Activated CD8-positive, alpha-beta memory T cell treated with anti-CD3 and anti-CD28 coated beads for 48 hours (primary cell): Measurements from ENCODE around the gene GATA2.
A peak's percentile ranks its signal among the peaks of the same experiment; 100 is the strongest.

Source experiments
- DNase-seq, 3 experiments: peaks; one replicate each; pipeline ENCODE4 v3.0.0-alpha.2; 2020; ENCODE audit warnings: low read depth in 2 of 3, low spot score in 2 of 3

GATA2 gene

GRCh38 chr3:128458746-128459460 is 34.1 kb downstream of the GATA2 start:
- DNase-seq, result no peak

- no peak for DNase-seq
These were observed 35.1 kb downstream of the GATA2 start for GRCh38 chr3:128457937-128458336.

- DNase-seq, result no peak
These were observed 36.0 kb downstream of the GATA2 start for GRCh38 chr3:128456776-128457715.

- DNase-seq, result no peak
These were observed 36.9 kb downstream of the GATA2 start for GRCh38 chr3:128455786-128456748.

- no peak for DNase-seq
These were observed 37.9 kb downstream of the GATA2 start for GRCh38 chr3:128455116-128455515.

GRCh38 chr3:128454310-128454618 is 38.7 kb downstream of the GATA2 start:
- DNase-seq, result no peak

- no peak for DNase-seq
These were observed 39.3 kb downstream of the GATA2 start for GRCh38 chr3:128453501-128454309.

- DNase-seq, result no peak
These were observed 40.2 kb downstream of the GATA2 start for GRCh38 chr3:128452678-128453275.

- no peak for DNase-seq
These were observed 40.9 kb downstream of the GATA2 start for GRCh38 chr3:128452120-128452519.

GRCh38 chr3:128449111-128449638 is 43.8 kb downstream of the GATA2 start:
- DNase-seq, result no peak

GRCh38 chr3:128448491-128448890 is 44.5 kb downstream of the GATA2 start:
- no peak for DNase-seq

- DNase-seq, result peak; percentile 13 to 33 (median 23)
These were observed 45.4 kb downstream of the GATA2 start for GRCh38 chr3:128447561-128448013.

GRCh38 chr3:128446821-128447220 is 46.2 kb downstream of the GATA2 start:
- no peak for DNase-seq

- DNase-seq, result no peak
These were observed 47.6 kb downstream of the GATA2 start for GRCh38 chr3:128445357-128445756.

GRCh38 chr3:128443771-128444170 is 49.2 kb downstream of the GATA2 start:
- no peak for DNase-seq

GRCh38 chr3:128442949-128443348 is 50.1 kb downstream of the GATA2 start:
- no peak for DNase-seq

- DNase-seq, result no peak
These were observed 50.9 kb downstream of the GATA2 start for GRCh38 chr3:128442070-128442469.

- no peak for DNase-seq
These were observed 53.8 kb downstream of the GATA2 start for GRCh38 chr3:128439226-128439625.

- DNase-seq, result no peak
These were observed 54.4 kb downstream of the GATA2 start for GRCh38 chr3:128438488-128439072.
